Inflammatory macrophage treated with lipopolysaccharide for 4 hours (primary cell): ENCODE measurements around the gene ANKRD50.

Experiments
- DNase-seq: peaks from one replicate; pipeline ENCODE4 v3.0.0-alpha.2; 2020

ANKRD50 gene, protein sequence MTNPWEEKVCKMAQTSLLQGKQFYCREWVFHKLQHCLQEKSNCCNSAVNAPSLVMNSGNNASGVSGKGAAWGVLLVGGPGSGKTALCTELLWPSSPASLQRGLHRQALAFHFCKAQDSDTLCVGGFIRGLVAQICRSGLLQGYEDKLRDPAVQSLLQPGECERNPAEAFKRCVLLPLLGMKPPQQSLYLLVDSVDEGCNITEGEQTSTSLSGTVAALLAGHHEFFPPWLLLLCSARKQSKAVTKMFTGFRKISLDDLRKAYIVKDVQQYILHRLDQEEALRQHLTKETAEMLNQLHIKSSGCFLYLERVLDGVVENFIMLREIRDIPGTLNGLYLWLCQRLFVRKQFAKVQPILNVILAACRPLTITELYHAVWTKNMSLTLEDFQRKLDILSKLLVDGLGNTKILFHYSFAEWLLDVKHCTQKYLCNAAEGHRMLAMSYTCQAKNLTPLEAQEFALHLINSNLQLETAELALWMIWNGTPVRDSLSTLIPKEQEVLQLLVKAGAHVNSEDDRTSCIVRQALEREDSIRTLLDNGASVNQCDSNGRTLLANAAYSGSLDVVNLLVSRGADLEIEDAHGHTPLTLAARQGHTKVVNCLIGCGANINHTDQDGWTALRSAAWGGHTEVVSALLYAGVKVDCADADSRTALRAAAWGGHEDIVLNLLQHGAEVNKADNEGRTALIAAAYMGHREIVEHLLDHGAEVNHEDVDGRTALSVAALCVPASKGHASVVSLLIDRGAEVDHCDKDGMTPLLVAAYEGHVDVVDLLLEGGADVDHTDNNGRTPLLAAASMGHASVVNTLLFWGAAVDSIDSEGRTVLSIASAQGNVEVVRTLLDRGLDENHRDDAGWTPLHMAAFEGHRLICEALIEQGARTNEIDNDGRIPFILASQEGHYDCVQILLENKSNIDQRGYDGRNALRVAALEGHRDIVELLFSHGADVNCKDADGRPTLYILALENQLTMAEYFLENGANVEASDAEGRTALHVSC (N-terminal part only)

DNA sequence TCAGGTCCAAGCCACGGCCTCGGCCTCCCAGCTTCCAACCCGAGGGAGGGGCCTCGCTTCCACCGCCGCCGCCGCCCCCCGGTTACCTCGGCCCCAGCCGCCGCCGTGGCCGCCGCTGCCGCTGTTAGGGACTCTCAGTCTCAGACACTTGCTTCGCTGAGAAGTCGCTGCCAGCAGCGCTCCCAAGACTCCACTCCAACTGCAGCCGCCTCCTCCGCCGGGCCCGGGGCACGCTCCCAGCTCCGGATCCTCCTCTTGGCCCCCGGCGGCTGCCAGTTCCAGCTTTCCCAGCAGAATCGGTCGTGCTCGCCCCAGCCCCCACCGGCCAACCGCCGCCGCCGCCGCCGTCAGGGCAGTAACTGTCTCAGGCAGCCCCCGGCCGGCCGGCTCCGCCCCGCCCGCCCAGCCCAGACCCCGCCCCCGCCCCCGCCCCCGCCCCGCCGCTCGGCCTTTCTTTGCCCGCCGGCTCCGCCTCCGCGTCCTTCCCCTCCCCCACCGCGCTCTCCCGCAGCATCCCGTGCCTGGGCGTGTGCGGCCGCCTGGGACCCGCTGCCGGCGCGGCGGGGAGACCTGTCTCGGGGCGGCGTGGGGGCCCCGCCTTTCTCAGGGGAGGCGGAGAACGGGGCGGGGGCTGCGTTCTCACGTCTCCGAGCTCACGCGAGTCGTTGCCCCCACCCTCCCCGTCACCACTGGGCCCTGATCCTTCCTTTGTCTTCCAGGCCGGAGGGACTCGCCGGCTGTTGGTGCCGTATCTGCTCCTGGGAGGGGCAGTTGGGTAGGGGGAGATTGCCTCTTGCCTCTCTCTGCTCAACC lies at the start of gene ANKRD50:
ANKRD50 (minus strand) TSS at position 361 of the 813 bp plus-strand sequence. CDS start 2,221 bp downstream, outside the sequence.
- DNase-seq: peak; percentile 61

DNA sequence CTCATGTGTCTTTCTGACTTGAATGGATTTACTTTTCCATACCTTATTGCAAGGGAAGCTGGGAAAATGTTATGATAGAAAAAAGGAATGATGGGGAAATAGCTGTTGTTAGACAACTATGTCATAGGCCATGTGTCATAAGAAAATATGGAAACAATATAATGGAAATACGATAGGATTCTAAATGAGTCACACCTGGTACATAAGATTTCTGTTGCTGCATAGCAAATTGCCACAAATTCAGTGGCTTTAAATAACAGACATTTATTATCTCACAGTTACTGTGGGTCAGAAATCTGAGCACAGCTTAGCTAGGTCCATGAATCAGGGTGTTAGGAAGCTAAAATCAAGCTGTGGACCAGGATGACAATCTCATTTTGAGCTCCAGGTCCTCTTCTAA lies 44.6 kb upstream of the ANKRD50 start:
- no peak for DNase-seq

DNA sequence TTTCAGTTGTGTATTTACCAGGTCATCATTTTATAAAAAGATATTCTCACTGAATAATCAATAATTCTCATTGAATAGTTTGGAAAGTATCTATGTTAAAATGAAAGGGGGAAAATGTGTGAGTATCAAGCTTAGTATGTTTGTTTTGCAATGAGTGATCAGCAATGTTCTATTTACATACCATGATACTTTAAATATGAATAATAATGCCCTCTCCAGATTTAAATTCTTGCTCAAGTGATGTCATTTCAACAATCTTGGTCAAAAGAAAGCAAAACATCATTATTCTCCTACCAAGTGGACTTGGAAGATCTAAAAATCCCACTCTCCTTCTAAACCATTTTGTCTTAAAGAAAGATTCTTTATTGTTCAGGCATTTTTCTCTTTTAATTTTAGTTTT lies 42.1 kb upstream of the ANKRD50 start:
- no peak for DNase-seq

GRCh38 chr4:124753941-124754581 lies 41.5 kb upstream of the ANKRD50 start:
- DNase-seq: no peak

GRCh38 chr4:124749421-124749820 lies 36.9 kb upstream of the ANKRD50 start:
- no peak for DNase-seq

DNA sequence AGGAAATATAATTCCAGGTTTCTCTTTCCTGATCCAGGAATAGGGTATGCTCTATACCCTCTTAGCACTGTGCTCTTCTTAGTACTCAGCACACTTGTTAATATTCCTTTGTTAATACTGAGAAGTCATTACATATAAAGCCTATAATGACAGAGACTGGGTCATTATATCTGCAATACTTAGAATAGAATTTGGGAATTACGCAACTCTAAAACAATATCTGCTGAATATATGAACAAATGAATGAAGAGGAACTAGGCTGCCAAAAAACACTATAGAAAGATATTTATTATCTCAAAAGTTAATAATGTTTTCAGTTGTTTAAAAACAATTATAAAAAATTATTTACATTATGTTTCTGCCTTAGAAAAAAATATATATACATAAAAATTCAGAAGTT lies 36.4 kb upstream of the ANKRD50 start:
- DNase-seq: no peak

DNA sequence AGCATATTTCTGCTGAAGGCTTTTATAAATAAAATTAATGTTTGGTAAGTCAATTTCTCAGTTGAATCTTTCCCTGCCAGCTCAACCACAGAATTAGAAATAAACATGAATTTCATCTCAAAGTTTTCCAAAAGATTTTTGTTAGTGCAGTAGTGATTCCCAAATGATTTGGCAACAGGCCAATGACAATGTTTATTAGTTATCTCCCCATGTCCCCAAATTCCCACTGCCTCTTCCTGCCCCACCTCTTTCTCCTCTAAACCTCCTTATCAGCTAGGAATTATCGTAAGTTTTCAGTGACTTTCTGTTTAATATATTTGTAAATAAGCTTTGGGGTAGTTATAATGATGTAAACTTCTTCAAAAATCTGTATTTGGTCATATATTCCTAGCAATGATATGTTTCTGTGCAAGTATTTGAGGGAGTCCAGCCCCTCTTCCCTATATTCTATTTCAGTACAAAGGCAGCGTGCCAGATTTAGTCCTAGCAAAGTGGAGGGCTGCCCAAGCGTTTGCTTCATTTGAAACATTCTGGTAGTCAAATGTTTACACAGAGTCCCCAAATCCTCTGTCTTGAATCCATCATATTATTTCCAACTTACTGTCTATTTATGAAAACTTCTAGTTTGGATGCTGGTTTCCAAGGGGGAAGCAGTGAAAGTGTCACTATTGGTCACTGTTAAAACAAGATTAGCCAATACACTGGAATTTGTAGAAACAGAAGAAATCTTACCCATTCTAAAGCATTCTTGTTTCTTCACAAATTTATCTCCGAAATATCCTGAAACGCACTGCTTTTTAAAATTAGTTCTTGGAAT lies 33.7 kb upstream of the ANKRD50 start:
- DNase-seq: no peak

- DNase-seq: no peak
Measured at GRCh38 chr4:124743711-124744110, 31.2 kb upstream of the ANKRD50 start.

DNA sequence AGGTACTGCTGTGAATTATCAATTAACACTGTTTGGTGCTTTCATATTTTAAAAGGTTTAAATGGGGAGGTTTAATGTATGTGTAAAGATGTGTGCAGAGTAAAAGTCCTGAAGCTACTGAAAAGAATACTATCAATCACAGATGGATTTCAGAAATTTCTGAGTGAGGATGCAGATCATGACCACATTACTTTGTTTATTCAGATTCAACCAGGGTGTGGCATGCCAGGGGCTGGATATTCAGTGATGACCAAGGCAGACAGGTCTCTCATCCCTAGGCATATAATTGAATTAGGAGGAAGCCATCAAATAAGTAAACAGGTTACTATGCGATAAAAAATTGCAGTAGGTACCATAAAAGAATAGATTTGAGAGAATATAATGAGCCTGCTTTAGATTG lies 28.0 kb upstream of the ANKRD50 start:
- no peak for DNase-seq

DNA sequence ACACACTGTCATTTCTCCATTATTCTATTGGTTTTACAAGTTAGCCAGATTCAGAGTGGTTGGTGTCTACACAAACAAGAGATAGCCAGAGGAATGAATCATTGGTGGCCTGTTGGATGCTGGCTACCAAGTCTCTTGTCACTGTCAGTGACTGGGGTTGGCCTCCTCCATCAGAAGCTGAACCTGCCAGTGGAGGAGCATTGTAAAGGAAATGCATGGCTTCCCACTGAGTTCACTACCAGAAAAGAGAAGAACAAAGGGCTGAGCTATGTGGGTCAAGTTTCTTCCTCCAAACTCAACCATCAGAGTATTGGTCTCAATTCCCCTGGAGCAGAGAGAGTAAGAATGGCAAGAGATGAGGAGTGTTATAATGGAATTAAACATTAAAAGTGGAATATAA lies 26.5 kb upstream of the ANKRD50 start:
- DNase-seq: no peak

DNA sequence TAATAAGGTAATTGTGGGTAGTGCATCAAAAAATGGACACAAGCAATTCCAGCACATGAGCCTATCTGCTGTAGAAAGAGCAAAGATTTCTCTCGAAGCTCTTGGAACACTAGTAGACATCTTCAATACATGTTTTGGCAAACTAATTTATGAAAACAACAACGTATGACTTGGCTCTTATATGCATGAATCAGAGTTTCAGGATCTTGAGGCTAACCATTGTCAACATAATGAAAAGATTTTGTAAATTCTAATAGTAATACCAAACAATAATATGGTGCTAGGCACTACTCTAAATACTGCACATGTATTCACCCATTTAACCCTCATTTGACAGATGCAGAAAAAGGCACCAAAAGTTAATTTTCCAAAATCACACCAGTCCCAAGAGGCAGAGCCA lies 25.1 kb upstream of the ANKRD50 start:
- DNase-seq: no peak

- DNase-seq: no peak
Measured at GRCh38 chr4:124736526-124736925, 24.0 kb upstream of the ANKRD50 start.

DNA sequence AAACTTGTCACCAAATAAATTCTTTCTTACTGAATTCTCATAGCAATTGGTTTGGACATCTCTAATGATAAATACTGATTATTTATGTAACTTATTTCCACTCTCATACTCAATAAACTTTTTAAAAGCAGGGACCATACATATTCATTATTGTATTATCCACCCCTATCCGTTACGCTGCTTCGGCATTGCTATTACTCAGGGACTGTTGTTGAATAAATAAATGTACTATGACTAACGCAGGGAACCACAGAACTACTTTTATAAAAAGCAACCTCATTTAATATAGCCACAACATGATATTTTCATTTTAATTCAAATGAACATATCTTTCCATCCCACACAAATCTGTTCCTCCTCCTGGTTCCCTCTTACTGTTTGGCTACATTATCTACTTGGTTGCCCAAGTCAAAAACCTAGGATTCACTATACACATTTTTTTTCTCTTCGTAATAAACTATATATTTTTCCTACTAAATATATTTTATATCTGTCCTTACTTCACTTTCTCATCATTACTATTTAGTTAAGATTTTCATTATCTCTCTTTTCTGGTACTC lies 14.9 kb upstream of the ANKRD50 start:
- DNase-seq: no peak

DNA sequence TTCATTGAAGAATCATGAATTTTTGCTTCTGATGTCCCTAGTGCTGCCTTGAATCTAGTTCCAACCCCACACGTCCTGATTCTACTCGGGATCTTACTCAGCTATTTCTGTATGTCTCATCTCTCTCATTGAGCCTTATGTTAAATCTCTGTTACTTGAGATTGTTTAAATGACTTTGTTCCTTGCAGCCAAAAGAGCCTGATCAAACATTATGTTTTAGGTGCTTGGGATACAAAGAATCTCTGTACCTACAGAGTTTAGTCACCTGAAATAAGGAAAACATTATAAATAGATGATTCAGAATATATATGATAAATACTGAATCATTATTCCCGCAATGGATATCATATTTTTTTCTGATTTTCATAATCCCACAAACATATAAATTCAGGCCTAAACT lies 13.7 kb upstream of the ANKRD50 start:
- no peak for DNase-seq

GRCh38 chr4:124722071-124722470 lies 9.5 kb upstream of the ANKRD50 start:
- DNase-seq: peak; percentile 25

DNA sequence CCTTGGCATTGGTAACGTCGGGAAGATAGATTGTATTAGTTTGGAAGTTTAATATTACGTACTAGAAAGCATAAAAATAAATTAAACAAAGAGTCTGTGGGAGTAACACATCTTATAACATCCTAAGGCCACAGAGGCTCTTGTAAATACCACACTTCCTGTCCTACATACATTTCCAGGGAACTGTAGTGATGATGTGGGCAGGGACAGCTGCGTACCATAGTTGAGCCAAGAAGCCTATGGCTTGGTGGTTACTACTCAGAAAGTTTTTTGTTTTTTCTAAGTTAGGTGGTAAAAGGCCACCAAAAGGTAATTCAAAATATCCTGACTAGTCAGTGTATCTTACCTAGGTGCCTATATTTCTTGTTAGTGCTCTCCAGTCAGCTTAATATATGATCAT lies 4.6 kb upstream of the ANKRD50 start:
- no peak for DNase-seq

GRCh38 chr4:124713185-124713592 lies 657 bp upstream of the ANKRD50 start:
- DNase-seq: peak; percentile 54

- peak; percentile 70 for DNase-seq
Measured at GRCh38 chr4:124711471-124712371, 811 bp downstream of the ANKRD50 start.

DNA sequence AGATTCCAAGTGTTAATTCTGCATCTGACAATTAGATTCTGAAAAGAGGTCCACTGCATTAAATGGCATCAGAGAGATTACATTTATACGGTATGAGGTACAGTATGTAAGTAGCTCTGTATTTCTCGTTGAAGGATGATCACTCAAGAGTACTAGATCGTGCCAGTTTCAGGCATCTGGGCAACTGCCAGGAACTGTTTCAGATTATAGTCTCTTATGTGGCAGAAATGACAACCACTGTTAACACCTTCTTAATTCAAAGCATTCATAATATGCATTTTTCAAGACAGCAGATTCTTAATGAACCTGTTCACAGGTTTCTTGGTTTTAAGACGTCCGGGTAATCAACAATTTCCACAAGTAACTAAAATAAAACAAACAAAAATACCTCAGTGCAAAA lies 1.6 kb downstream of the ANKRD50 start:
- DNase-seq: no peak
